Neural progenitor cell (in vitro differentiated cells): Measurements from ENCODE around the gene POU1F1. TPM values are rescaled to one million over a fixed set of nuclear protein-coding genes. Genes with fewer than 3 reads are reported as not detected.

ENCODE experiments used
- DNase-seq: peaks from one replicate; pipeline ENCODE4 v3.0.0-alpha.2; 2016; ENCODE audit warnings: low spot score
- H2AFZ ChIP-seq: fragments of 200-600 bp; sonication (generic); replicated peaks from 2 replicates; pipeline ENCODE4 v1.6.1; 2016; ENCODE audit warnings: antibody characterized with exemption
- H3F3A ChIP-seq: fragments of 200-600 bp; sonication (generic); 2 replicates; pipeline ENCODE4 v1.6.1; 2016; ENCODE audit warnings: antibody characterized with exemption, low read depth
- H3K27ac ChIP-seq: fragments of 200-600 bp; sonication (generic); 2 replicates; pipeline ENCODE4 v1.5.1; 2016; ENCODE audit warnings: mild to moderate bottlenecking
- H3K27me3 ChIP-seq: fragments of 200-600 bp; sonication (generic); 2 replicates; pipeline ENCODE4 v1.6.1; 2016; ENCODE audit warnings: mild to moderate bottlenecking, moderate library complexity
- H3K36me3 ChIP-seq: fragments of 200-600 bp; sonication (generic); 2 replicates; pipeline ENCODE4 v1.5.1; 2016
- H3K4me1 ChIP-seq: fragments of 200-600 bp; sonication (generic); 2 replicates; pipeline ENCODE4 v1.6.1; 2016; ENCODE audit warnings: mixed run types
- H3K4me2 ChIP-seq: fragments of 200-600 bp; sonication (generic); 2 replicates; pipeline ENCODE4 v1.6.1; 2016
- H3K4me3 ChIP-seq: fragments of 200-600 bp; sonication (generic); 2 replicates; pipeline ENCODE4 v1.5.1; 2016
- H3K79me2 ChIP-seq: fragments of 200-600 bp; sonication (generic); 2 replicates; pipeline ENCODE4 v1.6.1; 2016; ENCODE audit warnings: low read depth
- H3K9ac ChIP-seq: fragments of 200-600 bp; sonication (generic); 2 replicates; pipeline ENCODE4 v1.6.1; 2016
- H3K9me3 ChIP-seq: fragments of 200-600 bp; sonication (generic); 2 replicates; pipeline ENCODE4 v1.5.1; 2016; ENCODE audit warnings: low read depth
- H4K20me1 ChIP-seq: fragments of 200-600 bp; sonication (generic); 2 replicates; pipeline ENCODE4 v1.6.1; 2016; ENCODE audit warnings: low read depth
- H3K27ac Mint-ChIP-seq: 3 replicates; pipeline ENCODE4 v1.8.0; 2021; ENCODE audit warnings: mixed read lengths
- H3K27me3 Mint-ChIP-seq: 2 replicates; pipeline ENCODE4 v1.8.0; 2022; ENCODE audit warnings: low read depth, mild to moderate bottlenecking, inconsistent platforms, moderate library complexity, mixed read lengths; ENCODE audit not compliant: insufficient read depth
- H3K36me3 Mint-ChIP-seq: 3 replicates; pipeline ENCODE4 v1.8.0; 2021; ENCODE audit warnings: mixed read lengths
- H3K4me1 Mint-ChIP-seq: 3 replicates; pipeline ENCODE4 v1.8.0; 2021; ENCODE audit warnings: mixed read lengths
- H3K4me3 Mint-ChIP-seq: 3 replicates; pipeline ENCODE4 v1.8.0; 2021; ENCODE audit warnings: mild to moderate bottlenecking, moderate library complexity, mixed read lengths
- H3K9me3 Mint-ChIP-seq: 3 replicates; pipeline ENCODE4 v1.8.0; 2020; ENCODE audit warnings: mixed read lengths
- EZH2 ChIP-seq: fragments of 200-600 bp; sonication (generic); IDR thresholded peaks from 2 replicates; pipeline ENCODE4 v1.6.1; 2017; ENCODE audit warnings: antibody characterized with exemption, mild to moderate bottlenecking, moderate library complexity
- EZH2phosphoT487 ChIP-seq: fragments of 200-600 bp; sonication (generic); IDR thresholded peaks from 2 replicates; pipeline ENCODE4 v1.6.1; 2017; ENCODE audit warnings: antibody characterized with exemption
- total RNA-seq: library from RNA; depleted of rRNA; stranded (reverse); fragments of >200 nt; gene quantifications from 2 replicates; pipeline ENCODE4 v1.2.3, GENCODE V29; 2015; ENCODE audit warnings: low replicate concordance
- TF ChIP-seq, protein P1 (sequence below): fragments of 200-600 bp; sonication (generic); IDR thresholded peaks from 2 replicates; pipeline ENCODE4 v1.5.1; 2017; ENCODE audit warnings: antibody characterized with exemption, mild to moderate bottlenecking

Gene POU1F1
- total RNA-seq, 1 donor from 2014 or later = not detected

DNA sequence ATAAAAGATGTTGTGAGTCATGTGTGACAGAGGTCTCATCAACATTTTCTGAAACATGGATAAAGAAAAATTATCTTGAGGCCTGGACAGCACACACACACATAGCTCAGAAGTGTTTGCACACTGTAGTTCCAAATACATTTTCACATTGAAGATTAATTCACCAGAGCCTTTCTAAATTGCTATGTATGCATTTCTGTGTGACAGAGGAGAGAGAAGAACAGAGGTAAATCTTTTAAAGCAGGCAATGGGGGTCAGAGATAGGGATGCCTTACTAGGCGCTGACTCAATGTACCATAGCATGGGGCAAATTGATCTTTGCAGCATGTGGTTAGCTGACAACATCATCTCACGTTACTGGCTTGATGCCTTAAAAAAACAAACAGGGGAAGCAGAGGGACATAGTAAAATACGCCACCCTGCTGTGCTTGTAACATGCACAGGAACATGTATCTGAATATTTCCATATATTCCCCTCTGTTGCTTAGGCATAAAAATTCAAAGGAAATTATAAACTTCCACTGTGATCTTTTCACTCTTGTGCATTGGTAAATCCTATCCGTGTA is 7.7 kb downstream of the POU1F1 start:
- H3K9me3 ChIP-seq = no peaks in the 10 kb centered on the region
- no peaks in the 10 kb centered on the region for H3K36me3 ChIP-seq
- Mint-ChIP-seq H3K27ac (no peak overlapping the region), H3K4me1 (peaks cover 8% of the 10 kb centered on the region), H3K4me3 (no peak overlapping the region), H3K9me3 (no peaks in the 10 kb centered on the region), H3K36me3 (no peaks in the 10 kb centered on the region), H3K27me3 (no peaks in the 10 kb centered on the region)
- no peak overlapping the region for H3K9ac ChIP-seq
- H3F3A ChIP-seq = peaks cover 4% of the 10 kb centered on the region
- no peak overlapping the region for H3K4me3 ChIP-seq
- H2AFZ ChIP-seq = peak overlapping the region; percentile 78
- H3K79me2 ChIP-seq = no peaks in the 10 kb centered on the region
- H3K27me3 ChIP-seq = no peaks in the 10 kb centered on the region
- no peak for DNase-seq
- H3K4me1 ChIP-seq = peaks cover 4% of the 10 kb centered on the region
- H4K20me1 ChIP-seq = no peaks in the 10 kb centered on the region
- no peak overlapping the region for H3K27ac ChIP-seq
- H3K4me2 ChIP-seq = no peak overlapping the region
- no peak for TF ChIP-seq EZH2

DNA sequence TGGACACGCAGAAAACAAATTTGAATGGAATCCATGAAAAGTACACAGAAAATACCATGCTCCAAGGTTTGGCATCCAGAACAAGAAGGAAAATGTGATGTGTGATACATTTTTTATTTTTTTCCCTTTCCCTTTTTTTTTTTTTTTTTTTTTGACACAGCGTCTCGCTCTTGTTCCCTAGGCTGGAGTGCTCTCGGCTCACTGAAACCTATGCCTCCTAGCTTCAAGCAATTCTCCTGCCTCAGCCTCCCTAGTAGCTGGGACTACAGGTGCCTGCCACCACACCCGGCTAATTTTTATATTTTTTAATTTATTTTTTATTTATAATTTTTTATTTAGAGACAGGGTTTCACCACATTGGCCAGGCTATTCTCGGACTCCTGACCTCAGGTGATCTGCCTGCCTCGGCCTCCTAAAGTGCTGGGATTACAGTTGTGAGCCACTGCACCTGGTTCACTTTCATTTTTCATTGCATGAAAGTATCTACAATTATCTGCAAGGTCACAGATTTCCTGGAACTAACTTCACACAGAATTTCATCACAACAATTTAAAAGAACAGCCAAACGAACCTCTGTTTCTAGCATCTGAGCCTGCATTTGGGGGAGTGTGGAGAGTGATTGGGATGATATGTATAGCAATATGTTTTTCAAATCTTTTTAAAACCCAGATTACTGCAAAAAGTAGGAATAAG is 8.3 kb downstream of the POU1F1 start:
- Histone ChIP-seq H3K9me3 (no peaks in the 10 kb centered on the region), H3K36me3 (no peaks in the 10 kb centered on the region), H3F3A (peaks cover 4% of the 10 kb centered on the region), H3K27ac (no peak overlapping the region), H4K20me1 (no peaks in the 10 kb centered on the region), H3K79me2 (no peaks in the 10 kb centered on the region), H3K9ac (no peak overlapping the region), H3K27me3 (no peaks in the 10 kb centered on the region), H2AFZ (peak overlapping the region; percentile 44), H3K4me1 (peaks cover 4% of the 10 kb centered on the region), H3K4me3 (no peak overlapping the region), H3K4me2 (no peak overlapping the region)
- no peaks in the 10 kb centered on the region for H3K27me3 Mint-ChIP-seq
- H3K4me3 Mint-ChIP-seq = no peak overlapping the region
- TF ChIP-seq EZH2 = no peak
- TF ChIP-seq, protein P1, sequence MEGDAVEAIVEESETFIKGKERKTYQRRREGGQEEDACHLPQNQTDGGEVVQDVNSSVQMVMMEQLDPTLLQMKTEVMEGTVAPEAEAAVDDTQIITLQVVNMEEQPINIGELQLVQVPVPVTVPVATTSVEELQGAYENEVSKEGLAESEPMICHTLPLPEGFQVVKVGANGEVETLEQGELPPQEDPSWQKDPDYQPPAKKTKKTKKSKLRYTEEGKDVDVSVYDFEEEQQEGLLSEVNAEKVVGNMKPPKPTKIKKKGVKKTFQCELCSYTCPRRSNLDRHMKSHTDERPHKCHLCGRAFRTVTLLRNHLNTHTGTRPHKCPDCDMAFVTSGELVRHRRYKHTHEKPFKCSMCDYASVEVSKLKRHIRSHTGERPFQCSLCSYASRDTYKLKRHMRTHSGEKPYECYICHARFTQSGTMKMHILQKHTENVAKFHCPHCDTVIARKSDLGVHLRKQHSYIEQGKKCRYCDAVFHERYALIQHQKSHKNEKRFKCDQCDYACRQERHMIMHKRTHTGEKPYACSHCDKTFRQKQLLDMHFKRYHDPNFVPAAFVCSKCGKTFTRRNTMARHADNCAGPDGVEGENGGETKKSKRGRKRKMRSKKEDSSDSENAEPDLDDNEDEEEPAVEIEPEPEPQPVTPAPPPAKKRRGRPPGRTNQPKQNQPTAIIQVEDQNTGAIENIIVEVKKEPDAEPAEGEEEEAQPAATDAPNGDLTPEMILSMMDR = no peak
- no peak for TF ChIP-seq EZH2phosphoT487
- no peaks in the 10 kb centered on the region for H3K36me3 Mint-ChIP-seq
- no peak for DNase-seq
- H3K9me3 Mint-ChIP-seq = no peaks in the 10 kb centered on the region
- peaks cover 8% of the 10 kb centered on the region for H3K4me1 Mint-ChIP-seq
- H3K27ac Mint-ChIP-seq = no peak overlapping the region

GRCh38 chr3:87261925-87262324 is 14.5 kb downstream of the POU1F1 start:
- H3K27ac ChIP-seq = no peak overlapping the region
- H3K27me3 ChIP-seq = no peaks in the 10 kb centered on the region
- no peaks in the 10 kb centered on the region for H3K36me3 Mint-ChIP-seq
- TF ChIP-seq EZH2phosphoT487 (no peak), EZH2 (no peak)
- TF ChIP-seq, protein P1 = no peak
- H3K27ac Mint-ChIP-seq = no peak overlapping the region
- no peak overlapping the region for H2AFZ ChIP-seq
- H3K4me2 ChIP-seq = no peak overlapping the region
- no peak overlapping the region for H3K9ac ChIP-seq
- peaks cover 4% of the 10 kb centered on the region for H3F3A ChIP-seq
- no peak overlapping the region for H3K4me3 ChIP-seq
- DNase-seq = no peak
- H3K27me3 Mint-ChIP-seq = no peaks in the 10 kb centered on the region
- no peaks in the 10 kb centered on the region for H3K79me2 ChIP-seq
- no peaks in the 10 kb centered on the region for H3K4me1 ChIP-seq
- no peaks in the 10 kb centered on the region for H3K9me3 Mint-ChIP-seq
- H3K9me3 ChIP-seq = no peaks in the 10 kb centered on the region
- H4K20me1 ChIP-seq = no peaks in the 10 kb centered on the region
- H3K36me3 ChIP-seq = no peaks in the 10 kb centered on the region
- no peak overlapping the region for H3K4me3 Mint-ChIP-seq
- no peaks in the 10 kb centered on the region for H3K4me1 Mint-ChIP-seq

GRCh38 chr3:87260270-87260669 is 16.1 kb downstream of the POU1F1 start:
- H3K4me3 ChIP-seq = no peak overlapping the region
- H3K4me1 ChIP-seq = no peaks in the 10 kb centered on the region
- no peak overlapping the region for H3K4me2 ChIP-seq
- Mint-ChIP-seq H3K9me3 (no peaks in the 10 kb centered on the region), H3K4me1 (no peaks in the 10 kb centered on the region), H3K27me3 (no peaks in the 10 kb centered on the region), H3K36me3 (no peaks in the 10 kb centered on the region), H3K27ac (no peak overlapping the region), H3K4me3 (no peak overlapping the region)
- H3K79me2 ChIP-seq = no peaks in the 10 kb centered on the region
- TF ChIP-seq, protein P1 = peak; percentile 82
- TF ChIP-seq EZH2 = no peak
- no peak overlapping the region for H3K9ac ChIP-seq
- H3K27ac ChIP-seq = no peak overlapping the region
- no peak overlapping the region for H2AFZ ChIP-seq
- H3K9me3 ChIP-seq = no peaks in the 10 kb centered on the region
- no peaks in the 10 kb centered on the region for H3K27me3 ChIP-seq
- peaks cover 8% of the 10 kb centered on the region for H3K36me3 ChIP-seq
- peak; percentile 72 for DNase-seq
- peaks cover 4% of the 10 kb centered on the region for H3F3A ChIP-seq
- no peaks in the 10 kb centered on the region for H4K20me1 ChIP-seq
